ENCODE results near the gene TRIO. TPM values are rescaled to one million over a fixed set of nuclear protein-coding genes. Genes with fewer than 3 reads are reported as not detected.

TRIO gene
- total and polyA plus RNA-seq, 7 donors = 18.5 to 77.5 (median 35.0) TPM

- H3K4me3 ChIP-seq = no peak overlapping the region
- intact Hi-C loops (cut with DNase I) = no loop called here
These were observed 321.0 kb downstream of the TRIO start for GRCh38 chr5:14464096-14464495.

GRCh38 chr5:14464671-14465070 is 321.5 kb downstream of the TRIO start:
- peak in 3 of 4 donors; percentile 31 to 36 (median 35) for ATAC-seq
- intact Hi-C loops (cut with DNase I) = no loop called here
- Histone ChIP-seq H3K4me1 (no peaks in the 10 kb centered on the region), H3K36me3 (ENCODE audit: insufficient read depth in 1 of 2, low read depth in 1 of 2) (peaks cover 6 to 90% of the 10 kb centered on the region in 2 donors), H3K27ac (no peak overlapping the region), H3K4me3 (no peak overlapping the region), H3K9me3 (no peaks in the 10 kb centered on the region), H3K27me3 (ENCODE audit: insufficient read depth in 3 of 3, low read length in 2 of 3) (no peaks in the 10 kb centered on the region)
- TF ChIP-seq CTCF (IDR thresholded peaks at IDR 0.05) = no peak
- 75 to 82% (median 80%) methylated on average over 15 of the region's 15 CpGs for WGBS, 3 donors
- DNase-seq = no peak

More at GRCh38 chr5:14464096-14464495, 321.0 kb downstream of the TRIO start:
- Histone ChIP-seq H3K27me3 (ENCODE audit: insufficient read depth in 3 of 3, low read length in 2 of 3) (no peaks in the 10 kb centered on the region), H3K27ac (no peak overlapping the region), H3K4me1 (no peaks in the 10 kb centered on the region), H3K36me3 (ENCODE audit: insufficient read depth in 1 of 2, low read depth in 1 of 2) (peaks cover 6 to 91% of the 10 kb centered on the region in 2 donors), H3K9me3 (no peaks in the 10 kb centered on the region)
- no peak for TF ChIP-seq CTCF (IDR thresholded peaks at IDR 0.05)
- DNase-seq (no peak), ATAC-seq (peak in 1 of 4 donors; percentile 15)
- WGBS, 3 donors = 69 to 84% (median 81%) methylated on average over 3 of the region's 3 CpGs

- intact Hi-C loops (cut with DNase I) = no loop called here
- Histone ChIP-seq H3K4me3 (no peak overlapping the region), H3K9me3 (no peaks in the 10 kb centered on the region), H3K4me1 (no peaks in the 10 kb centered on the region), H3K27ac (no peak overlapping the region), H3K27me3 (ENCODE audit: insufficient read depth in 3 of 3, low read length in 2 of 3) (no peaks in the 10 kb centered on the region), H3K36me3 (ENCODE audit: insufficient read depth in 1 of 2, low read depth in 1 of 2) (peaks cover 6 to 93% of the 10 kb centered on the region in 2 donors)
- peak in 3 of 4 donors; percentile 71 to 78 (median 72) for ATAC-seq
- TF ChIP-seq CTCF (IDR thresholded peaks at IDR 0.05) = no peak
- 63 to 83% (median 68%) methylated on average over 4 of the region's 4 CpGs for WGBS, 3 donors
- DNase-seq = no peak
These were observed 322.0 kb downstream of the TRIO start for GRCh38 chr5:14465116-14465515.

GRCh38 chr5:14465776-14466175 is 322.6 kb downstream of the TRIO start:
- DNase-seq (no peak), ATAC-seq (peak; percentile 48 to 70 (median 70))

More at GRCh38 chr5:14465776-14466175, 322.6 kb downstream of the TRIO start:
- WGBS, 3 donors = 32 to 46% (median 46%) methylated on average over 3 of the region's 3 CpGs
- peaks cover 6 to 93% of the 10 kb centered on the region in 2 donors for H3K36me3 ChIP-seq (ENCODE audit: insufficient read depth in 1 of 2, low read depth in 1 of 2)
- no peak overlapping the region for H3K27ac ChIP-seq
- H3K4me3 ChIP-seq = no peak overlapping the region
- H3K9me3 ChIP-seq = no peaks in the 10 kb centered on the region
- no peak for TF ChIP-seq CTCF (IDR thresholded peaks at IDR 0.05)
- intact Hi-C loops (cut with DNase I) = no loop called here
- no peaks in the 10 kb centered on the region for H3K4me1 ChIP-seq
- H3K27me3 ChIP-seq (ENCODE audit: insufficient read depth in 3 of 3, low read length in 2 of 3) = no peaks in the 10 kb centered on the region

All from psoas muscle (tissue), 8 donors.